GM21723 (cell line): ENCODE measurements around the gene ERGIC1.
A peak's percentile ranks its signal among the peaks of the same experiment; 100 is the strongest.
"Not testable (repeated sequence)": the region's sequence is repeated elsewhere in the genome, so short reads cannot be mapped to it uniquely, and the experiment has no call there.

Experiments
- ATAC-seq: cut with Tn5 transposase; IDR thresholded peaks from one replicate; pipeline ENCODE4 v1.9.1; 2021; ENCODE audit warnings: mild to moderate bottlenecking, moderate library complexity; ENCODE audit not compliant: unreplicated experiment

The ERGIC1 gene

DNA sequence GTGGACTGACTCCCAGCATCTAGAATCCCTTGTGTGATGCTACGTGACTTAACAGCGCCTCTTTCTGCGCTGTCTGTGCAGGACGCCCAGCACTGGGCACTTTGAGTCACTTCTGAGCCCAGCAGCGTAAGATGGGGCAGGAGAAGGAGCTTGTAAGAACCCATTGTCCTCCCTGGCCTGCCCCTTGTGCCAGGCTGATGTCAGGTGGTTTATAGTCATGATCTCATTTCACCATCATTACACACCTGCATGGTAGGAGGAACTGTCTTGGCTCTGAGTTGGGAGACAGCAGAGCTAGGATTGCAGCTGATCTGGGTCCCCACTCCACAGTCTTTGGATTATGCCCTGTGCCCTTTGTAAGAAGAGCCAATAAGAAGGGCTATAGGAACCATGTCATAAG lies 12.2 kb downstream of the ERGIC1 start:
- ATAC-seq = no peak

- ATAC-seq = no peak
Measured at GRCh38 chr5:172846677-172847076, 12.6 kb downstream of the ERGIC1 start.

DNA sequence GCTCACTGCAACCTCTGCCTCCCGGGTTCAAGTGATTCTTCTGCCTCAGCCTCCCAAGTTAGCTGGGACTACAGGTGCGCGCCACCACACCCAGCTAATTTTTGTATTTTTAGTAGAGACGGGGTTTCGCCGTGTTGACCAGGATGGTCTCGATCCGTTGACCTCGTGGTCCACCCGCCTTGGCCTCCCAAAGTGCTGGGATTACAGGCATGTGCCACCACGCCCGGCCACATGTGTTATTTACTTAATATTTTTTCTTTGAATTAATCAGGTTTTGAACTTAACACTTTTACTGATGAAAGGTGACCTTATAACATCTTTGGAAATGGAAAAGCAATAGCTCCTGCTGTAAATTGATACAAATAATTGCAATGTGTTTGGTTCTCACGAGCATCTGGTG lies 13.5 kb downstream of the ERGIC1 start:
- not testable (repeated sequence) for ATAC-seq

DNA sequence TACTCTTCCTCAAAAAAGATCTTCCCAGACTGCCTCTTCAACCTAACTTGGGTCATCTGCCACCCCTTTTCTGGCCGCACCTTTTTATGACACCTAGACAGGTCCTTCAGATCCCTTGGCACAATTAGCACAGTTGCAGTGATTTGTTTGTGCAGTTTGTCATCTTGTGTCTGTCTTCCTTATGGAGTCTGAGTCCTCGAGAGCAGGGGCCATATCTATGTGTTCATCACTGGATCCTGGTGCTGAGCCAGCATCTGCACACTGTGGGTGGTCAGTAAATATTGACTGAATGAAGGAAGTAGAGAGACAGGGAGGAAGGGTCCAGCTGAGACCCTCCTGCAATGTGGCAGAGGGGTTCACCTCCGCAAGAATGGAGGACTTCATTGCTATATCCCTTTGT lies 14.4 kb downstream of the ERGIC1 start:
- ATAC-seq = no peak

GRCh38 chr5:172849606-172850453 lies 15.8 kb downstream of the ERGIC1 start:
- ATAC-seq = peak; percentile 59

DNA sequence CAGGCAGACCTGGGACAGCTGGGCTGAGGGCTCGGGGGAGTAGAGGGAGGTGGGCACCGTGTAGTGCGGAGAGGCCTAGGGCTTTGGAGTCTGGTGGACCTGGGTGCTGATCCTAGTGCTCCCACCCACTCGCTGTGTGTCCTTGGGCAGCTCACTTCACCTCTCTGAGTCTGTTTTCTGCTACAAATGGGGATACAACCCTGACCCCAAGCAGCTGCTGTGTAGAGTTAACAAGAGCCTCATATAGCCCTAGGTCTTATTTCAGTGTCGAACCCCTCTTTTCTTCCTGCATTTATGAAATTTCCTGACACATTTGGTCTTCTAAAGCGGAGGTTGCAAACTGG lies 16.4 kb downstream of the ERGIC1 start:
- ATAC-seq = no peak

DNA sequence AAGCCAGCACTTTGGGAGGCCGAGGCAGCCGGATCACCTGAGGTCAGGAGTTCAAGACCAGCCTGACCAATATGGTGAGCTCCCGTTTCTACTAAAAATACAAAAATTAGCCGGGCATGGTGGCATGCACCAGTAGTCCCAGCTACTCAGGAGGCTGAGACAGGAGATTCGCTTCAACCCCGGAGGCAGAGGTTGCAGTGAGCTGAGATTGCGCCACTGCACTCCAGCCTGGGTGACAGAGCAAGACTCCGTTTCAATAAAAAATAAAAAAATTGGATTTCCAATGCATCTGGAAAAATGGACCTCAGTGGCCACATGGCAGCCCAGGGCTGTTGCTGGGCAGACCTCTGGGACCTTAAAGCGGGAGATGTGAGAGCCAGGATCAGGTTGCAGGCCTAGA lies 17.2 kb downstream of the ERGIC1 start:
- ATAC-seq = not testable (repeated sequence)

DNA sequence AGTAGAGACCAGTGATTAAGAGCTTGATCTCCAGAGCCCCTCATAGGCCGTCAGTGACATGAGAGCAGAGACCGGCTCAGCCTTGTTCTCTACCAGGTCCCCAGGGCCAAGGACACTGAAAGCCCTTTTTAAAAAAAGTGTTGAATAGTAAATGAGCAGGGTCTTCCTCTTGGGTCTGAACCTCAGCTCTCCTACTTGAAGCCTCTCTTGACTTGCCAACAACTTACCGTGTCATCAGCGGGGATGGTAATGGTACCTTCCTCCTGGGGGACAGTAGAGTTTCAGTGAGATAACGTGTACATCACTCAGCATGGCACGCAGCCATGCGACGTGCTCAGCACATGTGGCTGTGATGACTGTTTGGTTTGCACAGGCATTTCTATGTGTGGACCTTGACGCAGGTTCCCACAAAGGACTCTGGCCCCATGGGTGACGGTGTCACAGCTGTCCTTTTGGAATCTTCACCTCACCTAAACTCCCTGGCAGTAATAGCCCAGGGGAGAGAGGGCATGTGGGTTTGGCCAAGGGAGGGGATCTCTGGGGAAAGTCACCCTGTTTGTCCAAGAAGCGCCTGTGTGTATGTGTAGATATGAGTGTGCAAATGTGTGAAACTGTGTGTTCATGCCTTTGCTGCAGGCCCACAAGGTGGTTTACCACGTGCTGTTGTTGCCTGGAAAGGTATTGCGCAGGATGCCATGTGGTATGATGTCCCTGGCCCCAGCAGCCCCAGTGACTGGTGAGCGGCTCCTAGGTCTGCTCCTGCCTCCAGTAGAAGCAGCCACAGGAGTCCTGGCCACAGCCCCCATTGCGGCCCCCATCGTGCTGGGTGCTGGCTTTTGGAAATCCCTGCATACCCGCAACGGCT lies 18.7 kb downstream of the ERGIC1 start:
- no peak for ATAC-seq

DNA sequence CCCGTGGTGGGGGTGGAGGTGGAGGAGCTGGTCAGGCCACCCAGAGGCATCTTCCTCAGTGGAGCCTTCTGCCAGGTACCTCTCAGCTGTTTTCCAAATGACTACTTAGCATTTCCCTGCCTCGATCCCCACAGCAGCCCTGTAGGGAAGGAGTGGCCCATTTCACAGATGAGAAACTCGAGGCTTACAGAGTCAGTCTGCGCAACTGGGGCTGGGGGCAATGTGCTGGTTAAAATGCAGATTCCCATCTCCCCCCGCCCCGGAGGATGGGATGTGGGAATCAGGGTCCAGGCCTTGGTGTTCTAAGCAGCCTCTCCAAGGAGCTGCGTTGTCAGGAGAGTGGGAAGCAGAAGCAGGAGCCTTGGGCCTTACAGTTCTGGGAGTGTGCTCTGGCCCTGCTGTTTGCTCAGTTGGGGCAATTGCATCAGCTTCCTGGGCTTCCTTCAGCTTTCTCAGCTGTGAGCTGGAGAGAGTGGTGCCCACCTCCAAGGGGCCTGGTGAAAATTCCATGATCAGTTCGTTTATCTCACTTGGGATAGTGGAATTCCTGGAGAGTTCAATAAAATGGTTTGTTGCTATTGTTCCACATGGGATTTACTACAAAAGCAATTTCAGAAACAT lies 19.4 kb downstream of the ERGIC1 start:
- ATAC-seq = no peak

GRCh38 chr5:172854451-172854871 lies 20.4 kb downstream of the ERGIC1 start:
- no peak for ATAC-seq

- no peak for ATAC-seq
Measured at GRCh38 chr5:172854971-172855370, 20.9 kb downstream of the ERGIC1 start.

GRCh38 chr5:172855597-172856292 lies 21.7 kb downstream of the ERGIC1 start:
- ATAC-seq = no peak

- no peak for ATAC-seq
Measured at GRCh38 chr5:172856336-172856735, 22.3 kb downstream of the ERGIC1 start.

DNA sequence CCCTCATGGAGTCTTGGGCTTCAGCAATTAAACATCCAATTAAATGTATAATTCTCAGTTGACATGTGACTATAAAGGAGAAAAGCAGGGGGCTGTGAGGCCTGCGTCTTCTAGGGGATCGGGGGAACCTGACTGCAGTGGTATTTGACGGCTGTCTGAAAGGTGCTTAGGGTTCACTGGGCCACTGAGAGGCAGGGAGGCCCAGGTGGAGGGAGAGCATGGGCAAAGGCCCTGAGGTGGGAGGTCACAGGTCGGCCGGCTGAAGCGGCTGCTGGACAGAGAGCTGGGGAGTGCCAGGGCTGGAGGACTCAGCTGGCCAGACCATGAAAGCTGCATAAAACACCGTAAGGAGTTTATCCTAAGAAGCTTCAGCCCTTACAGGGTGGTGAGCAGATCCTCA lies 23.9 kb downstream of the ERGIC1 start:
- ATAC-seq = no peak

DNA sequence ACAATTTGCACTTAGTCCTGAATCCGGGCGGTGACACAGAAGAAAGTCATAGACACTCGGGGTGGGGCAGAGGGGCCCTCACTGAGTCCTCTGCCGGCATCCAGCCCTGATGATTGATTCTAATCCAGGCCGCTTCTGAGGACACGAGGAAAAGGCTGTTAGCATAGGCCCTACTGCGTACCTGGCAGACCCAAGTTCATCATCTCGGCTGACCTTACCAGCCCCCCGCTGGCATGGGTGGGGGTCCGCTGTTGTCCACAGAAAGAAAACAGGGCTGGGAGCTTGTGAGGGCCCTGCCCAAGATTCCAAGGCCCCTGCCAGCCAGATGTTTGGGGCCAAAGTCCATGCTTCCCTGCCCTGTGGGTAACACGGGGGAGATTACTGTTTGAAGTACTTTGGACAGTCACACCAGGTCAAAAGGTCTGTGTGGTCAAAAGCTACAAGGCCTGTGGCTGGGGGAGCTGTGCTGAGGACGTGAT lies 24.5 kb downstream of the ERGIC1 start:
- ATAC-seq = no peak

DNA sequence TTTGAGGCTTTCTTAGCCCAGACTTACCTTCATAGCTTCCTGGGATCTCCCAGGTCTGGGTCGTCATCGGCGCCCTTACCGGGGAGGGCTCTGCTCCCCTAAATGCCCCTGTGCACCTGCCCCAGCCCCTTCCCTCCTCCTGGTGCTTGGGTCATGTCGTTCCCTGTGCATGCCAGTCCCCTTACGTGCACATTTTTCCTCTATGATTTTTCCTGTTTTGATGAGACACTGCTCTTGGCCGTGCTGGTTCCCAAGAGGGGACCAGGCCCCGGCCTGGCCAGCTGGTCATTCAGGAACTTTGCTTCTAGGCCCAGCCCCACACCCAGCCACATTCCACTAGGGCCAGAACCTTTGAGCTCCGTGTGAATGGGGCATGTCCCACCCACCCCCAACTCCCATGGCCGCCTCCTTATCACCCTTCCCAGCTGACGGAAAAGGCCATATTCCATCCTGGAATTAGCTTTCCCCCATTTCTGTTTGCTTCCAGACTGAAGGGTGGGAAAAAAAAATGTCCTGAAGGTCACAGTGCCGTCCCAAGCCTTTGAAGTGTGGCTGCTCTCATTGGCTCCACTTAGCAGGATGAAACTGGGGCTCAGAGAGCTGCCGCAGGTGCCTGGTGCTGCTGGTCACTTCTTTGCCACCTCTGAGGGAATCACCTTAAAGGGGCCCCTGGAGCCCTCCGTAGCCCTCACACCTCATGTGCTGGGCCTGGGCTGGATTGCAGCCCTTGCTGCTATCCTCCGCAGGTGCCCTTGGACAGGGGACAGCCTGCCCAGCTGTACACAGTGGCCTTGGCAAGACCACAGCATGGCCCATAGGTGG lies 25.1 kb downstream of the ERGIC1 start:
- no peak for ATAC-seq

DNA sequence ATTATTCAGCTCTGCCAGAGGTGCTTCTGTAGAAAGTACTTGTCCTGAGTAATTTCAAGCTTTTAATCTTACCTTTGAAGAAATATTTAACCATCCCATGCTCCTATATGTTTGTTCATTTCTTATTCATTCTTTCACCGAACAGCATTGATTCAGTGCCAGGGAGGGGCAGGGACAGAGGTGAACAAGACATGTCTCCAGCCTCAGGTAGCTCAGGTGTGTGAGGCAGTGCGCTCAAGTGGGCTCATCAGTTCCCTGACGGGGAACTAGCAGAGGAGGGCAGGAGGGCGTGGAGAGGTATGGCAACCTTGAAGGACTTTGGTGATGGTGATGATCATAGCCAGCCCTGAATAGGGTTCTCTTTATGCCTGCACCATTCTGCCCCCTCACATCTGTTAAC lies 25.9 kb downstream of the ERGIC1 start:
- no peak for ATAC-seq

DNA sequence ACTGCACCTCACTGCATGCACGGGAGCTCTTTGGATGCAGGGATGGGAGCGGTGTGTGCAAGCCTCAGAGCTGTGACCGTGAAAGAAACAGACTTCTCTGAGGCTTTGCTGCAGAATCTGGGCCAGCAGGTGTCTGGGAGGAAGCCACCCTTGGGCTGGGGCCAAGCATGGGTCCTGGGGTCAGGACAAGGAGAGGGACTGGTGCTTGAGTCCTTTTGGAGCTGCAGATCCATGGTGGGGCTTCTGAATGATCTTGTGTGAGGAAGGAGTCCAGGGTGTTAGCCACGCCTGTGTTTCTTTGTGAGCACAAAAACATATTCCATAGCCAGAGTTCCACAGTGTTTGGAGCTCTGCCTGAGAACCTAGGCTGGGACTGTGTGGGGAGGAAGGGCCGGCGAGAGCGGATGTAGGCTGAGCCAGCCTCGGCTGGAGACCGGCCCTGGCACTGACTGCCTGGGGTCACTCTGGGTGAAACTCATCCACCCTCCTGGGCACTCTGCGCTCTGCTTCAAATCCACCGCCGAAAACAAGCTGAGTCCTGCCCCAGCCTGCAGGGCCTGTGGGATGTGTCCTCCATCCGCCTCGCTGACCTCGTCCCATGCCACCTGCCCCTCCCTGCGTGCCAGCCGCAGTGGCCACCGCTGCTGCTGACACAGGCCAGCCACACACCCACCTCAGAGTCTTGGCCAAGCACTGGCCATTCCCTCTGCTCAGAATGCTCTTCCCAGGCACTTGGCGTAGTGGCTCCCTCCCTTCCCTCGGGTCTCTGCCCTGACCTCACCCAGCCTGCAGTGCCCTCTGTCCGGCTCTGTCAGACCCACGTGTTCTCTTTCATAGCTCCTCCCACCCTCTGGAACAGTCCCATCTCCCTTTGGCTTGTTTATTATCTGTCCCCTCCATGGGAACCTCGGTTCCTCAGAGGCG lies 26.7 kb downstream of the ERGIC1 start:
- ATAC-seq = no peak

DNA sequence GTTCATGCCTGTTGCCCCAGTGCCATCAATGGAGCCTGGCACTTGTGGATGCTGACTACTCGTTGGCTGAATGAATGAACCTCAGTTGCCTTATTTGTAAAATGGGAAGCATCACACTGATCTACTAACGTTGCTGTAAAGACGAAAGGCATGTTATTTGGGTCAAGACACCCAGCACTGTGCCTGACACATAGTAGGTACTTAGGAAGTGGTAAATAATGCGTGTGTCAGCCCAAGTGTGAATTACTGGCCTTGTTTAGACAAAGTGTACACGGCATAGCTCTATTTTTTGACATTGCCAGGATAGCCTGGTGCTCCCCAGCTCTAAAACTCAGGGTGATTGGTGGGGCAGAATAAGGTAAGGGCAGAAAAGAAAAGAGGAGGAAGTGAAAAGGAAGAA lies 27.4 kb downstream of the ERGIC1 start:
- no peak for ATAC-seq
